Neuron (in vitro differentiated cells): ENCODE data around the gene KBTBD7.
"Not testable (repeated sequence)": the region's sequence is repeated elsewhere in the genome, so short reads cannot be mapped to it uniquely, and the experiment has no call there.

Experiments
- H2AFZ ChIP-seq: one replicate; pipeline ENCODE4 v1.6.1; 2013; ENCODE audit warnings: low read depth, mild to moderate bottlenecking, inconsistent platforms, low read length, moderate library complexity
- H3K27me3 ChIP-seq: one replicate; pipeline ENCODE4 v1.6.1; 2013; ENCODE audit warnings: low read length; ENCODE audit not compliant: insufficient read depth
- H3K36me3 ChIP-seq: one replicate; pipeline ENCODE4 v1.6.1; 2013; ENCODE audit warnings: low read length; ENCODE audit not compliant: insufficient read depth
- H3K4me1 ChIP-seq: one replicate; pipeline ENCODE4 v1.6.1; 2013; ENCODE audit warnings: low read length; ENCODE audit not compliant: insufficient read depth
- H3K4me3 ChIP-seq: 2 replicates; pipeline ENCODE4 v1.5.1; 2013; ENCODE audit warnings: mild to moderate bottlenecking, low read length, moderate library complexity
- H3K9me3 ChIP-seq: one replicate; pipeline ENCODE4 v1.6.1; 2013; ENCODE audit warnings: low read length

The KBTBD7 gene

GRCh38 chr13:41182231-41182630 lies 12.1 kb downstream of the KBTBD7 start:
- no peaks in the 10 kb centered on the region for H3K36me3 ChIP-seq
- H3K9me3 ChIP-seq: no peaks in the 10 kb centered on the region
- H3K4me3 ChIP-seq: no peak overlapping the region
- H3K27me3 ChIP-seq: no peaks in the 10 kb centered on the region
- no peaks in the 10 kb centered on the region for H3K4me1 ChIP-seq
- H2AFZ ChIP-seq: no peak overlapping the region

- Histone ChIP-seq H3K9me3 (peaks cover 3% of the 10 kb centered on the region), H3K4me3 (no peak overlapping the region), H3K36me3 (no peaks in the 10 kb centered on the region), H3K4me1 (no peaks in the 10 kb centered on the region), H3K27me3 (no peaks in the 10 kb centered on the region), H2AFZ (no peak overlapping the region)
Measured at GRCh38 chr13:41179593-41180250, 14.6 kb downstream of the KBTBD7 start.

DNA sequence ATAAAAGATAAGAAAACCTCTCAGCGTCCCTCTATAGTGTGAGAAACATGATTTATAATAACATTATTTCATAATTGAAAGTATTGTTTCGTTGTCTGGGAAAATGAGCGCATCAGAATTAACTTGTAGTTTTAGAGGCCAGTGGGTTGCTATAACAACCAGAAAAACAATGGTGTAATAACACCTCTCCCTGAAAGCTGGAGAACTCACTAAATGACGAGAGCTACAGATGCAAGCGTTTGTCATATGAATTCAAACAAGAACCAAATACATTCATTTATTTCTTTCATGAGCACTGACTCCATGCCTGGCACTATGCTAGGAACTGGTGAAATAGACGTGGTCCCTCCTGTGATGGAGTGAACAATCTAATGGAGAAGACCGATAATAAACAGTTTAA lies 16.3 kb downstream of the KBTBD7 start:
- H3K4me1 ChIP-seq: no peaks in the 10 kb centered on the region
- H3K36me3 ChIP-seq: no peaks in the 10 kb centered on the region
- peaks cover 4% of the 10 kb centered on the region for H3K9me3 ChIP-seq
- no peaks in the 10 kb centered on the region for H3K27me3 ChIP-seq
- no peak overlapping the region for H2AFZ ChIP-seq
- no peak overlapping the region for H3K4me3 ChIP-seq

GRCh38 chr13:41177616-41178015 lies 16.8 kb downstream of the KBTBD7 start:
- Histone ChIP-seq H3K27me3 (no peaks in the 10 kb centered on the region), H3K4me3 (no peak overlapping the region), H3K36me3 (no peaks in the 10 kb centered on the region), H2AFZ (no peak overlapping the region), H3K4me1 (no peaks in the 10 kb centered on the region), H3K9me3 (peaks cover 4% of the 10 kb centered on the region)

GRCh38 chr13:41175576-41175975 lies 18.8 kb downstream of the KBTBD7 start:
- H3K4me3 ChIP-seq, H3K36me3 ChIP-seq, H3K4me1 ChIP-seq, H3K9me3 ChIP-seq, H3K27me3 ChIP-seq, H2AFZ ChIP-seq: not testable (repeated sequence)

GRCh38 chr13:41162151-41162550 lies 32.2 kb downstream of the KBTBD7 start:
- no peaks in the 10 kb centered on the region for H3K4me1 ChIP-seq
- no peaks in the 10 kb centered on the region for H3K27me3 ChIP-seq
- H3K9me3 ChIP-seq: no peaks in the 10 kb centered on the region
- H2AFZ ChIP-seq: no peak overlapping the region
- H3K4me3 ChIP-seq: no peak overlapping the region
- no peaks in the 10 kb centered on the region for H3K36me3 ChIP-seq

GRCh38 chr13:41159174-41159573 lies 35.2 kb downstream of the KBTBD7 start:
- Histone ChIP-seq H3K27me3 (no peaks in the 10 kb centered on the region), H3K4me1 (peaks cover 3% of the 10 kb centered on the region), H2AFZ (no peak overlapping the region), H3K9me3 (no peaks in the 10 kb centered on the region), H3K4me3 (no peak overlapping the region), H3K36me3 (no peaks in the 10 kb centered on the region)

DNA sequence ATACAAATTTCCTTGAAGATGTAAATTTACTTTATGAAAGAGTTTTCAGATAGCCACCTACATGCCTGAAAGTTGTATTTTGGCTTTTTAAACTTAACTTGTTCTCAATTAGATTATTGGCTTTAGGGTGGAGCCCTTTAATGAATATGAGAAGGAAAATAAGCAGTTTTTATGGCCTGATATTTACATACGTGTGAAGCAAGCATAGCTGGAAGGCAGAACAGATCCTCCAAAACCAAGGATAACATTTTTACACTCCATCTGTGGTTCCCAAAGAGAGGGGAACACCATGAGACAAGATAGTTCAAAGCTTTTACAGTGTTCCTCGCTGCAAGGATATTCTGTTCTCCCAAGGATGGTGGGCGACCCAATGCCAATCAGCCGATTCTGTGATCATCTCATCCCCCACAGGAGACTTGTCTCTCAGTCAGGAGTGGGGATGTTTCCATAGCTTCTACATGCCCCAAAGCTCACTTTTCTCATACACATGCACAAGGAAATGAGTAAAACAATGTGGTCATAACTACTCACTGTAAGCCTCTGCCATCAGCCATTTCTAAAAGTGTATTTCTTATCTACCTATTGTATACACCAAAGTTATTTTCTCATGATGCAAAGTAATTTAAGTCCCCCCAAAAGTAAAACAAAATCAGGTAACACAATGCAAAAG lies 37.2 kb downstream of the KBTBD7 start:
- H3K36me3 ChIP-seq: no peaks in the 10 kb centered on the region
- no peaks in the 10 kb centered on the region for H3K27me3 ChIP-seq
- no peak overlapping the region for H3K4me3 ChIP-seq
- peaks cover 3% of the 10 kb centered on the region for H3K4me1 ChIP-seq
- no peak overlapping the region for H2AFZ ChIP-seq
- peaks cover 3% of the 10 kb centered on the region for H3K9me3 ChIP-seq

DNA sequence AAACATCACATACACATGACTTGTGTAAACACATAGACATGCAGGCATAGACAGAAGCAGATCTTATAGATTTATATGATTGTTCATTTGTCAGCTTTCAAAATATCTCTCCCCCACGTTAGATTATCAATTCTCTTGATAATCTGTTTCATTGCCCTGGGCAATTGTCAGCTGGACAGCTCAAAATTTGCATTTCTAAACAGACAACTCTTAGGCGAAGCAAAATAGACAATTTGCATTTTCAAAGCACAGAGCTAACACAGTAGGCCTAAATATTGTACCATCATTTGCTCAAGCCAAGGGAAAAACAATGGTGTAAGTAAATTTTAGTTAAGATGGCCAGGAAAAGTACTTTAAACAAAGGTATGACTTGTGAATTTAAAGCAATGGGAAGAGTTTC lies 37.7 kb downstream of the KBTBD7 start:
- Histone ChIP-seq H3K4me3 (no peak overlapping the region), H3K36me3 (no peaks in the 10 kb centered on the region), H3K4me1 (peaks cover 3% of the 10 kb centered on the region), H3K9me3 (peaks cover 7% of the 10 kb centered on the region), H2AFZ (no peak overlapping the region), H3K27me3 (no peaks in the 10 kb centered on the region)

- Histone ChIP-seq H3K4me3 (no peak overlapping the region), H3K36me3 (peaks cover 2% of the 10 kb centered on the region)
Measured at GRCh38 chr13:41154042-41154441, 40.3 kb downstream of the KBTBD7 start.

GRCh38 chr13:41152005-41152404 lies 42.4 kb downstream of the KBTBD7 start:
- peaks cover 2% of the 10 kb centered on the region for H3K36me3 ChIP-seq
- H3K9me3 ChIP-seq: peaks cover 22% of the 10 kb centered on the region
- no peak overlapping the region for H2AFZ ChIP-seq
- H3K27me3 ChIP-seq: no peaks in the 10 kb centered on the region
- peaks cover 3% of the 10 kb centered on the region for H3K4me1 ChIP-seq
- H3K4me3 ChIP-seq: no peak overlapping the region

More at GRCh38 chr13:41154042-41154441, 40.3 kb downstream of the KBTBD7 start:
- Histone ChIP-seq H3K27me3 (no peaks in the 10 kb centered on the region), H2AFZ (no peak overlapping the region), H3K9me3 (peaks cover 10% of the 10 kb centered on the region), H3K4me1 (peaks cover 3% of the 10 kb centered on the region)

DNA sequence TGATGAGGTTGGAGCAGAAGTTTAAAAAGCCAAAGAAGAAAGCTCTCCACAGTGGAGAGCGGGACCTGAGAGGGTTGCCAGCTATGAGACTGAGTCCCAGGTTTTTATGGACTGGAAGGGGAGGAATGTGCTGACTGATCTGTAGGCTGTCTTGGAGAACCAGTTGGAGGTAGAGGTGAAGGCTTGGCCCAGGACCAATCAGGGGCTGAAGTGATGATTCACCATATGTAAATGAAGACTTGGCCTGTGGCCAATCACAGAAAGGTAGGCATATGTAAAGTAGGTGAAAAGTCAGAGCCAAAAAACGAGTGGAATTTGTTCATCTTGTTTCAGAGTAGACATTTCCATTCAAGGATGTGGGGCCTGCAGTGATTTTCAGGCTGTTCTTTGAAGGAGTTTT lies 44.3 kb downstream of the KBTBD7 start:
- peaks cover 2% of the 10 kb centered on the region for H3K36me3 ChIP-seq
- no peaks in the 10 kb centered on the region for H3K4me1 ChIP-seq
- peaks cover 22% of the 10 kb centered on the region for H3K9me3 ChIP-seq
- H3K27me3 ChIP-seq: no peaks in the 10 kb centered on the region
- H2AFZ ChIP-seq: no peak overlapping the region
- no peak overlapping the region for H3K4me3 ChIP-seq

DNA sequence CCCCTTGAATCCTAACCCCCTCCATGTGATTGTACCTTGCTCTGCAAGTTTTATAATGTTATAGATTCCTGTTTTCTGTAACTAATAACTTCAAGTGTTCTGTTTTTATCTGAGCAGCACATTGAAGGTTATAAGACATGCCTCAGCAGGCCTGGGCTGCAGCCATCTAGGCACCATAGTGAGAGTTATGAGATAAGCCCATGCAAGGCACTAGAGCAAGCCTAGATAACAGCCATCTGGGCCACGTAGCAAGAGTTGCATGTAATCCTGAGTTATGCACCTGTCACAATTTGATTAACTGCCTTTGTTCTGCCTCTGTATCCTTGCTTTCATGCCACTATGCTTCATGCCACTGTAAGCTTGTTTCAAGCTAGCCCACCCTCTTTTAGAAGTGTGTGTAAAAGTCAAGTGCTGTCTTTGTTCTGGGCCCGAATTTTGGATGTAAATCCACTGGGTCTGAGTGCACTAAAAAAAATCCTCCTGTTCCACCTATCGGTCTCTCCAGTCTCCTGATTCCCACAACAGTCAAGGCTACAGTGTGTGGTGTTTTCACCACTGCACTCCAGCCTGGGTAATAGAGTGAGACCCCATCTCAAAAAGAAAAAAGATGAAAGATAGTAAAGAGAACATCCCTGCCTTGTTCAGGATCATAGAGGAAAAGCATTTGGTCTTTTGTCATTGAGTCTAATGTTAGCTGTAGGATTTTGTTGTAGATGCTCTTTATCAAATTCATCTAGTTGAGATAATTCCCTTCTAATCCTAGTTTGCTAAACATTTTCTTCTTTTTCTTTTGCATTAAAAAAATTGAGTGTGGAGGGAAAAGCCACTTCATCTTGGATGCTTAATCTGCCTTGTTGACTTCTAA lies 45.7 kb downstream of the KBTBD7 start:
- H3K27me3 ChIP-seq: no peaks in the 10 kb centered on the region
- H3K9me3 ChIP-seq: peaks cover 22% of the 10 kb centered on the region
- peaks cover 2% of the 10 kb centered on the region for H3K36me3 ChIP-seq
- no peaks in the 10 kb centered on the region for H3K4me1 ChIP-seq
- no peak overlapping the region for H3K4me3 ChIP-seq
- no peak overlapping the region for H2AFZ ChIP-seq
